Right atrium auricular region (tissue), 2 donors: ENCODE results near the gene MICAL2. TPM values are rescaled to one million over a fixed set of nuclear protein-coding genes. Genes with fewer than 3 reads are reported as not detected.

Experiments
- DNase-seq: peaks from one replicate; pipeline ENCODE4 v3.0.0-alpha.2; 2019; ENCODE audit warnings: low spot score
- H3K27ac ChIP-seq, 2 donors: fragments of 200-600 bp; sonication (generic); 1 replicate in 1 of 2; 2 replicates in 1 of 2; pipeline ENCODE4 v1.5.1; 2016 to 2019
- H3K27me3 ChIP-seq, 2 donors: fragments of 200-600 bp; sonication (generic); one replicate each; pipeline versions ENCODE4 v1.5.1 to v1.6.0; 2017 to 2019
- H3K36me3 ChIP-seq: fragments of 200-600 bp; sonication (generic); one replicate; pipeline ENCODE4 v1.5.1; 2016
- H3K4me1 ChIP-seq, 2 donors: fragments of 200-600 bp; sonication (generic); one replicate each; pipeline versions ENCODE4 v1.5.1 to v1.6.0; 2017 to 2019
- H3K4me3 ChIP-seq, 2 donors: fragments of 200-600 bp; sonication (generic); 1 replicate in 1 of 2; 2 replicates in 1 of 2; pipeline ENCODE4 v1.5.1; 2017 to 2019; ENCODE audit warnings: mild to moderate bottlenecking in 1 of 2, moderate library complexity in 1 of 2
- H3K9me3 ChIP-seq, 2 donors: fragments of 200-600 bp; sonication (generic); one replicate each; pipeline ENCODE4 v1.5.1; 2019
- CTCF ChIP-seq, 2 donors: fragments of 200-600 bp; sonication (generic); IDR thresholded peaks; one replicate each; pipeline ENCODE4 v1.5.1; 2019; ENCODE audit warnings: antibody characterized with exemption in 2 of 2
- total RNA-seq, 2 donors: library from RNA; depleted of rRNA; stranded (reverse); fragments of >200 nt; gene quantifications; one replicate each; pipeline ENCODE4 v1.1.0, GENCODE V29; 2016

The MICAL2 gene
- total RNA-seq, 2 donors from 2014 or later = 77.6 to 84.5 TPM

GRCh38 chr11:12103411-12104225, 6.8 kb upstream of the MICAL2 start:
- Histone ChIP-seq H3K9me3 (no peaks in the 10 kb centered on the region), H3K4me1 (peaks cover 0 to 52% of the 10 kb centered on the region in 2 donors), H3K27me3 (no peaks in the 10 kb centered on the region), H3K27ac (peak overlapping the region; percentile 17 to 82), H3K36me3 (no peaks in the 10 kb centered on the region), H3K4me3 (no peak overlapping the region)
- TF ChIP-seq CTCF (IDR thresholded peaks at IDR 0.05) = no peak
- DNase-seq = no peak

DNA sequence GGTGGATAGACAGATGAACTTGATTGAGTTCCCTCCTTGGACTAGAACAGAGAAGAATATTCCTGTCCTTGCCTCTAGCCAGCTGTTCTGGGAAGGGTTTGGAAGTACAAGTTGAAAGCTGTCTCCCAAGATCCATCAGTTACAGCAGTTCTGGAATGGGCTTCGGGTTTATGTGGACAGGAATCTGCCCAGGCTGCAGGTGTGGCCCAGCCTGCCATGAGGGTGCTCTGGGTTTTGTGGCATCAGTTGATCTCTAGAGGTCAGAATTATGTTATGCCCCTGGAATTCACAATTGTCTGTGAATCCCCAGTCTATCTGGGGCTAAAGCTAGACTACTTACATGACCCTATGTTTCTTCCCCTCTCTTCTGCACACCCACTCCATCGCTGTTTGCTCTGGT, 4.9 kb upstream of the MICAL2 start:
- Histone ChIP-seq H3K4me1 (peaks cover 0 to 60% of the 10 kb centered on the region in 2 donors), H3K27me3 (no peaks in the 10 kb centered on the region), H3K9me3 (no peaks in the 10 kb centered on the region), H3K27ac (no peak overlapping the region), H3K4me3 (no peak overlapping the region), H3K36me3 (no peaks in the 10 kb centered on the region)
- TF ChIP-seq CTCF (IDR thresholded peaks at IDR 0.05) = no peak
- DNase-seq = no peak

DNA sequence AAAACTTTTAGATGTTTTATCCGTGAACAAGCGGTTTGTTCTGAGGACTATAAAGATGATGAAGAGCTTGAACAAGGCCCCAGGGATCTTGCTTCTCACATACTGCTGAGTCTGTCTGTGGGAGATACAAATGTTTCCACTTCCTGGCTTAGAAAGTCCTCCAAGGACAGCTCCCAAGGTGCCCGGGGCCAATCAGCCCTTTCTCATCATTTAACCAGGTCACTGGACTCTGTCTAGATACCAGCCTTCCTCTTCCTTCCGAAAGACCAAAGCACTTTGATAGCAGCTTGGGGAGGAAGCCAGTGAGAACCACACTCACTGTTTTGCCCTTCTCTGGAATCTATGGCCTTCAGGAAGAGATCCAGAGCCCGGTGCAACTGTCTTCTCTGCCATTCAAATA, 4.3 kb upstream of the MICAL2 start:
- Histone ChIP-seq H3K4me3 (no peak overlapping the region), H3K27me3 (no peaks in the 10 kb centered on the region), H3K36me3 (no peaks in the 10 kb centered on the region), H3K4me1 (peaks cover 0 to 58% of the 10 kb centered on the region in 2 donors), H3K27ac (peak overlapping the region in 1 of 2 donors; percentile 47), H3K9me3 (no peaks in the 10 kb centered on the region)
- no peak for DNase-seq
- no peak for TF ChIP-seq CTCF (IDR thresholded peaks at IDR 0.05)

DNA sequence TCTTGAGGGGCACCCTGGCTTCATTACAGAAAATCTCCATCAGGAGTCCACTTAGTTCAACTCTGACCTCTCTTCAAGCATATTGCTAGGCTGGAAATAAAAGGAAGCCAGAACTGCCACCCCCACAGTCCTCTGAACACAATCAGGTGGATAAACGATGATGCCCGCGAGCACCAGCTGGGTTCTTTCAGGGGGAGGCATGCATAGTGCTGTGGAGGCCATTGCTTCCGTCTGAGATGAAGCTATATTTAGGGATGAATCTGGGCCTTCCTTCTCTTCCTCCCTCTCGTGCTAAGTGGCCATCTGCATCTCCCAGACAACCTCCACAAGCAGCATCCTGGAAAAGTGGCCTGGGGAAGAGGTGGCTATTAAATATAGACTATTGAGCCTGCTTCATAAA, 3.9 kb upstream of the MICAL2 start:
- no peaks in the 10 kb centered on the region for H3K27me3 ChIP-seq
- peak overlapping the region in 1 of 2 donors; percentile 47 for H3K27ac ChIP-seq
- no peak for DNase-seq
- H3K36me3 ChIP-seq = no peaks in the 10 kb centered on the region
- TF ChIP-seq CTCF (IDR thresholded peaks at IDR 0.05) = no peak
- H3K4me1 ChIP-seq = peaks cover 0 to 60% of the 10 kb centered on the region in 2 donors
- no peaks in the 10 kb centered on the region for H3K9me3 ChIP-seq
- no peak overlapping the region for H3K4me3 ChIP-seq

- H3K27me3 ChIP-seq = no peaks in the 10 kb centered on the region
- no peak overlapping the region for H3K4me3 ChIP-seq
- H3K4me1 ChIP-seq = peaks cover 0 to 58% of the 10 kb centered on the region in 2 donors
- no peaks in the 10 kb centered on the region for H3K9me3 ChIP-seq
- H3K36me3 ChIP-seq = no peaks in the 10 kb centered on the region
- DNase-seq = no peak
- H3K27ac ChIP-seq = no peak overlapping the region
- no peak for TF ChIP-seq CTCF (IDR thresholded peaks at IDR 0.05)
These were observed 1.4 kb upstream of the MICAL2 start for GRCh38 chr11:12108875-12109453.
